Measurements from ENCODE around the gene TRIM33. TPM values are rescaled to one million over a fixed set of nuclear protein-coding genes. Genes with fewer than 3 reads are reported as not detected.

The TRIM33 gene
- total and polyA plus RNA-seq, 2 donors (not counting 1 experiment from before 2014, with no cell fraction given): 17.8 to 21.5 TPM

DNA sequence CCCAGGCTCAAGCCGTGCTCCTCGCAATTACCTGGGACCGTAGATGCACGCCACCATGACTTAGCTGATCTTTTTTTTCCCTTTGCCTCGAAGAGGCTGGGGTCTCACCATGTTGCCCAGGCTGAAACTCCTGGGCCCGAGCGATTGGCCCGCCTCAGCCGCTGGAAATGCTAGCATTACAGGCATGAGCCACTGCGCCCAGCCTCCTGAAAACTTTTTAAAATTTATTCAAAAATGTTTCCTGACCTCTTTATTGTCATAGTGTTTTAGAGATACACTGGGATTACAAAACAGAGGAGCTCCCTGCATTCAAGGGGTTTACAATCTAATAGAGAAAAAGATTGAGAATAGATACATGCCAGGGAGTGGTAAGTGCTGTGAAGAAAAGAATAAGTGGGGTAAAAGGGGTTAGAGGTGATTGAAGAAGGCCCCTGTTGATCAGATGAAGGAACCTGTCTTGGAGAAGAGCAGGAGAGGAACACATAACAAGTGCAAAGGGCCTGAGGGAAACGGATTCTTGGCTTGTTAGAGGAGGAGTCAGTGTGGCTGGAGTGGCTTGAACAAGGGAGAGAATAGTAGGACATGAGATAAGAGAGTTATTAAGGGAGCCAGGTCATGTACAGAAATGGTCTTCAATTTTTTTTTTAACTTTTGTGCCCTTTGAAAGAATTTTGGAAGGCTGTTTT lies 1.7 kb upstream of the TRIM33 start:
- Histone ChIP-seq H3K4me2 (ENCODE audit: extremely low read depth, insufficient read depth, low read length) (no peak overlapping the region), H3K4me1 (ENCODE audit: control insufficient read depth, extremely low read depth, insufficient read depth, low read length) (no peaks in the 10 kb centered on the region), H3K36me3 (ENCODE audit: control insufficient read depth, insufficient read depth, low read length) (no peaks in the 10 kb centered on the region), H3K27ac (ENCODE audit: insufficient read depth, low read length) (no peak overlapping the region), H3K27me3 (ENCODE audit: control insufficient read depth, insufficient read depth, low read length) (no peaks in the 10 kb centered on the region), H2AFZ (ENCODE audit: low read length) (no peak overlapping the region), H3K9me3 (ENCODE audit: control insufficient read depth, insufficient read depth, low read depth, low read length) (no peaks in the 10 kb centered on the region), H3K79me2 (ENCODE audit: control insufficient read depth, insufficient read depth, low read length) (peaks cover 29% of the 10 kb centered on the region), H4K20me1 (ENCODE audit: control insufficient read depth, extremely low read depth, insufficient read depth, low read length) (no peaks in the 10 kb centered on the region), H3K9ac (ENCODE audit: insufficient read depth, low read length) (no peak overlapping the region), H3K4me3 (replicated peaks in 1 of 4; ENCODE audit: control extremely low read depth in 1 of 4, insufficient read depth in 1 of 4, low read depth in 3 of 4, low read length in 4 of 4) (peak overlapping the region in 1 of 4 experiments; percentile 93)
- TF ChIP-seq, protein P1, sequence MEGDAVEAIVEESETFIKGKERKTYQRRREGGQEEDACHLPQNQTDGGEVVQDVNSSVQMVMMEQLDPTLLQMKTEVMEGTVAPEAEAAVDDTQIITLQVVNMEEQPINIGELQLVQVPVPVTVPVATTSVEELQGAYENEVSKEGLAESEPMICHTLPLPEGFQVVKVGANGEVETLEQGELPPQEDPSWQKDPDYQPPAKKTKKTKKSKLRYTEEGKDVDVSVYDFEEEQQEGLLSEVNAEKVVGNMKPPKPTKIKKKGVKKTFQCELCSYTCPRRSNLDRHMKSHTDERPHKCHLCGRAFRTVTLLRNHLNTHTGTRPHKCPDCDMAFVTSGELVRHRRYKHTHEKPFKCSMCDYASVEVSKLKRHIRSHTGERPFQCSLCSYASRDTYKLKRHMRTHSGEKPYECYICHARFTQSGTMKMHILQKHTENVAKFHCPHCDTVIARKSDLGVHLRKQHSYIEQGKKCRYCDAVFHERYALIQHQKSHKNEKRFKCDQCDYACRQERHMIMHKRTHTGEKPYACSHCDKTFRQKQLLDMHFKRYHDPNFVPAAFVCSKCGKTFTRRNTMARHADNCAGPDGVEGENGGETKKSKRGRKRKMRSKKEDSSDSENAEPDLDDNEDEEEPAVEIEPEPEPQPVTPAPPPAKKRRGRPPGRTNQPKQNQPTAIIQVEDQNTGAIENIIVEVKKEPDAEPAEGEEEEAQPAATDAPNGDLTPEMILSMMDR (conservative IDR thresholded peaks at IDR 0.05 in 1 of 2, IDR thresholded peaks at IDR 0.05 in 1 of 2; ENCODE audit: low read depth in 1 of 2, low read length in 2 of 2): no peak
- no peak for TF ChIP-seq EZH2 (IDR thresholded peaks at IDR 0.05; ENCODE audit: low read length, missing control alignments)
- no peak for DNase-seq (ENCODE audit: low read depth in 2 of 2)

DNA sequence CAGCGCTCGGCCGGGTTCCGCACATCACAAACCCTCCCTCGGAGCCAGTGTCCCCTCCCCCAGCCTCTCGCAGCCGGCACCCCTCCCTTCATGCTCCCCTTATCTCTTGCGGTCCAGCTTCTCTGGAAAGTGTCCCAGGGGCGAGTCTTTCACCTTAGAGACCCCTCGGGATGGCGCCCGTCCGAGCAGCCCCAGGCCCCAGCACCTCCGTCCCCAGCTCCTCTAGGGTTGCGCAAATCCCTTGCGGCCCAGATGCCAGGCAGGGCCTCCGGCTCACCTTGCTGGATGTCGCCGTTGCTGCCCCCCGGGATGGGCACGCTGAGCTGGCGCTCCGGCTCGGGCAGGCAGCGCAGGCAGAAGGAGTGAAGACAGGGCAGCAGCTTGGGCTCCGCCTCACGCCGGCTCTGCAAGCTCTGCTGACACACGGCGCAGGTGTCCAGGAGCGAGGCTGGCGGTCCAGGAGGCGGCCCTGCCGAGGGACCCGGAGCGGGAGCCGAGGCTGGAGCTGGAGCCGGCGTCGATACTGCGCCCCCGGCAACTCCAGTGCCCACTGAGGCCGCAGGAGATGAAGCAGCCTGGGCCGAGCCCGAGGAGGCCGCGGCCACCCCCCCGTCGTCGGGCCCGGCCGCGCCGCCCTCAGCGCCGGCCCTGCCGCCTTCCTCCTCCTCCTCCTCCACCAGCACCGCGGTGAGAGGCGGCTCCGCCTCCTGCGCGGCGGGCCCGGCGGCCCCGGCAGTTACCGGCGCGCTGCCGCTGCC lies 550 bp downstream of the TRIM33 start:
- DNase-seq (ENCODE audit: low read depth in 2 of 2): peak in 1 of 2 donors; percentile 47
- no peaks in the 10 kb centered on the region for H3K27me3 ChIP-seq (ENCODE audit: control insufficient read depth, insufficient read depth, low read length)
- H3K79me2 ChIP-seq (ENCODE audit: control insufficient read depth, insufficient read depth, low read length): peaks cover 51% of the 10 kb centered on the region
- TF ChIP-seq, protein P1 (conservative IDR thresholded peaks at IDR 0.05 in 1 of 2, IDR thresholded peaks at IDR 0.05 in 1 of 2; ENCODE audit: low read depth in 1 of 2, low read length in 2 of 2): no peak
- TF ChIP-seq EZH2 (IDR thresholded peaks at IDR 0.05; ENCODE audit: low read length, missing control alignments): no peak
- H3K9ac ChIP-seq (ENCODE audit: insufficient read depth, low read length): peak overlapping the region; percentile 87
- no peaks in the 10 kb centered on the region for H4K20me1 ChIP-seq (ENCODE audit: control insufficient read depth, extremely low read depth, insufficient read depth, low read length)
- no peaks in the 10 kb centered on the region for H3K36me3 ChIP-seq (ENCODE audit: control insufficient read depth, insufficient read depth, low read length)
- no peaks in the 10 kb centered on the region for H3K4me1 ChIP-seq (ENCODE audit: control insufficient read depth, extremely low read depth, insufficient read depth, low read length)
- H3K27ac ChIP-seq (ENCODE audit: insufficient read depth, low read length): peak overlapping the region; percentile 64
- peak overlapping the region; percentile 59 for H2AFZ ChIP-seq (ENCODE audit: low read length)
- H3K9me3 ChIP-seq (ENCODE audit: control insufficient read depth, insufficient read depth, low read depth, low read length): no peaks in the 10 kb centered on the region
- H3K4me2 ChIP-seq (ENCODE audit: extremely low read depth, insufficient read depth, low read length): peak overlapping the region; percentile 88
- peak overlapping the region; percentile 87 to 97 (median 93) for H3K4me3 ChIP-seq (replicated peaks in 1 of 4; ENCODE audit: control extremely low read depth in 1 of 4, insufficient read depth in 1 of 4, low read depth in 3 of 4, low read length in 4 of 4)

DNA sequence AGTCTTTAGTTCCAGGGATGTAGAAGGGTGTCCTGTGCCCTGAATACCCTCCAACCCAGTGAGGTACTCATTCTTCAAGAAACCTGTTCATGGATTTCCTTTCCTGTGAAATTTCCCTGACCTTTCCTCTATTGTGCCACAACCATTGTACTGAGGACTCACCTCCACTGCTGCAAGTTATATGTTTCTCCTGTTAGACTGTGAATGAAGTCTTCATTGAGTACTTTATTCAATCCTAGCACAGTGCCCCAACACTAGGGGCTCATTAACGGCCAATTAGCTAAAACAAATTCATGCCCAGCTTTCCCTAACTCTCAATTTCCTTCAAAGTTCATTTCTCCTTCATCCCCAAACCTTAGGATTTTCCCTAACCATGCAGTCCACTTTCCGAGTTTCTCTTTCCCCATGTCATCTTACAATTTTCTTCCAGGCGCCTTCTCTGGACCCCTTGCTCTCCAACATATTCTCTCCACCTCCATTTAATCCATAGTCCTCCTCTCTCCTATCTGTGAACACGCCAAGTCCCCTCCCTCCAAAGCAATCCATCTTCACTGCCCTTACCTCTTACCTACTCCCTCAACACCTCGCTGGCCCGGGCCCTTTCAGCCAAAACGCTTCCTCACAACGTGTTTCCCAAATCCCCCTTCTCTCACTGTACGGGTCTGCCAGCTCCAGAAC lies 1.3 kb downstream of the TRIM33 start:
- DNase-seq (ENCODE audit: low read depth in 2 of 2): no peak
- Histone ChIP-seq H3K27ac (ENCODE audit: insufficient read depth, low read length) (peak overlapping the region; percentile 64), H3K4me3 (replicated peaks in 1 of 4; ENCODE audit: control extremely low read depth in 1 of 4, insufficient read depth in 1 of 4, low read depth in 3 of 4, low read length in 4 of 4) (peak overlapping the region; percentile 87 to 97 (median 93)), H3K36me3 (ENCODE audit: control insufficient read depth, insufficient read depth, low read length) (no peaks in the 10 kb centered on the region), H3K4me1 (ENCODE audit: control insufficient read depth, extremely low read depth, insufficient read depth, low read length) (no peaks in the 10 kb centered on the region), H3K27me3 (ENCODE audit: control insufficient read depth, insufficient read depth, low read length) (no peaks in the 10 kb centered on the region), H4K20me1 (ENCODE audit: control insufficient read depth, extremely low read depth, insufficient read depth, low read length) (no peaks in the 10 kb centered on the region), H3K9ac (ENCODE audit: insufficient read depth, low read length) (peak overlapping the region; percentile 87), H2AFZ (ENCODE audit: low read length) (no peak overlapping the region), H3K79me2 (ENCODE audit: control insufficient read depth, insufficient read depth, low read length) (peaks cover 58% of the 10 kb centered on the region), H3K4me2 (ENCODE audit: extremely low read depth, insufficient read depth, low read length) (peak overlapping the region; percentile 88), H3K9me3 (ENCODE audit: control insufficient read depth, insufficient read depth, low read depth, low read length) (no peaks in the 10 kb centered on the region)
- TF ChIP-seq, protein P1 (conservative IDR thresholded peaks at IDR 0.05 in 1 of 2, IDR thresholded peaks at IDR 0.05 in 1 of 2; ENCODE audit: low read depth in 1 of 2, low read length in 2 of 2): no peak
- TF ChIP-seq EZH2 (IDR thresholded peaks at IDR 0.05; ENCODE audit: low read length, missing control alignments): no peak

All from fibroblast of lung (primary cell).